ENCODE measurements around the gene PLA2G2D. TPM values are rescaled to one million over a fixed set of nuclear protein-coding genes. Genes with fewer than 3 reads are reported as not detected.
A peak's percentile ranks its signal among the peaks of the same experiment; 100 is the strongest.

The PLA2G2D gene
- total and polyA plus RNA-seq, 2 of the 8 experiments (the other 6 are each of a cell fraction or from before 2014, with no cell fraction given), result not detected

DNA sequence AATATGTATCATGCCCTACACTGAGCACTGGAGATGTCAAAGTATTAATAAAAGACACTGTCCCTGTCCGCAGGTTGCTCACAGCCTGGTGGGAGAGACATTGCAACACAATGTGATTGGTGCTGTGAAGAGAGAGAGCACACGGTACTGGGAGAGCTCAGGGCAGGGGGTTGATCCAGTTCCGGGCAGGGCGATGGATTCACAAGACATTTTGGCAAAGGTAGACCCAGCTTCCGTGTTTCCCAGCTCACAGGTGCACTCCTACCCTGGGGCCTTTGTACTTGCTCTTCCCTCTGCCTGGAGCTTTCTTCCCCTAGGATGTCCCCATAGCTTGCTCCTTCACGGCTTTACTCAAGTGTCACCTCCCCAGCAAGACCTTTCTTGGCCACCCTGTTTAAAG lies 47.9 kb downstream of the PLA2G2D start:
- ChIA-PET POLR2A (ENCODE audit: partially characterized antibody) (no interaction called here), CTCF (ENCODE audit: partially characterized antibody) (interaction anchor here (0.9 to 1.8 kb wide), 2 partner anchors 97 to 153 kb away, joined by 3 to 7 read pairs; no protein-coding TSS in a partner anchor)
- H4K91ac ChIP-seq (replicated peaks; ENCODE audit: insufficient read length, low read length), result no peak overlapping the region
- H4K8ac ChIP-seq (ENCODE audit: extremely low read depth, insufficient read depth, low read length), result no peak overlapping the region
- H3K56ac ChIP-seq (replicated peaks; ENCODE audit: insufficient read length, low read depth, low read length), result no peak overlapping the region
- DNase-seq (ENCODE audit: low read depth in 1 of 2, low spot score in 2 of 2) (peak in 1 of 2 experiments; percentile 22), FAIRE-seq (no peak)
- no peak overlapping the region for H3K14ac ChIP-seq (ENCODE audit: insufficient read length)
- H2BK5ac ChIP-seq (ENCODE audit: low read depth, low read length), result no peak overlapping the region
- H4K20me1 ChIP-seq (replicated peaks in 1 of 2; ENCODE audit: control insufficient read depth in 1 of 2, insufficient read depth in 2 of 2, low read length in 2 of 2), result no peaks in the 10 kb centered on the region
- H3K23ac ChIP-seq (ENCODE audit: insufficient read length), result no peak overlapping the region
- no peak overlapping the region for H3K18ac ChIP-seq (ENCODE audit: extremely low read depth, low read length)
- no peak overlapping the region for H3K27ac ChIP-seq (ENCODE audit: low read depth, low read length)
- no peak overlapping the region for H4K5ac ChIP-seq (ENCODE audit: insufficient read length, low read depth, low read length)
- H2AK5ac ChIP-seq (ENCODE audit: low read depth, low read length), result no peak overlapping the region
- H3K4ac ChIP-seq (replicated peaks; ENCODE audit: insufficient read length, low read depth, low read length), result no peak overlapping the region
- no peak overlapping the region for H3K4me3 ChIP-seq (ENCODE audit: extremely low read depth in 1 of 4, insufficient read depth in 2 of 4, low read depth in 3 of 4, low read length in 4 of 4)
- H3K9ac ChIP-seq (replicated peaks in 1 of 4; ENCODE audit: extremely low read depth in 1 of 4, low read depth in 3 of 4, low read length in 3 of 4), result no peak overlapping the region
- H2BK20ac ChIP-seq (ENCODE audit: low read length), result no peak overlapping the region
- no peak overlapping the region for H2BK15ac ChIP-seq (ENCODE audit: low read length)
- no peaks in the 10 kb centered on the region; a peak in 1 of 7 replicates for H3K4me1 ChIP-seq (replicated peaks in 1 of 4; ENCODE audit: control insufficient read depth in 3 of 4, insufficient read depth in 4 of 4, low read length in 3 of 4)
- no peaks in the 10 kb centered on the region for H3K79me2 ChIP-seq (ENCODE audit: control insufficient read depth in 1 of 2, insufficient read depth in 2 of 2, low read length in 2 of 2)
- H2AFZ ChIP-seq (ENCODE audit: low read length), result no peak overlapping the region
- 91% methylated on average over 6 of the region's 6 CpGs; no CpG with 5 or more reads in 1 of the 2 experiments for WGBS, 2 experiments (ENCODE audit: extremely low coverage in 1 of 2, insufficient coverage in 1 of 2, insufficient read length in 1 of 2, insufficient replicate concordance in 2 of 2, low coverage in 1 of 2, low lambda C conversion rate in 2 of 2, missing lambda C conversion rate in 1 of 2)
- H2BK120ac ChIP-seq (replicated peaks; ENCODE audit: low read depth, low read length), result no peak overlapping the region
- no peaks in the 10 kb centered on the region for H3K27me3 ChIP-seq (replicated peaks in 1 of 4; ENCODE audit: control insufficient read depth in 3 of 4, extremely low read depth in 1 of 4, insufficient read depth in 3 of 4, low read length in 3 of 4)
- no peak overlapping the region for H3K4me2 ChIP-seq (ENCODE audit: insufficient read depth in 1 of 2, low read depth in 2 of 2, low read length in 2 of 2)
- H2BK12ac ChIP-seq (ENCODE audit: low read depth, low read length), result no peak overlapping the region
- H3K9me3 ChIP-seq (ENCODE audit: insufficient read depth in 2 of 2, low read depth in 1 of 2, low read length in 1 of 2), result no peaks in the 10 kb centered on the region
- H3K79me1 ChIP-seq (ENCODE audit: low read depth, low read length), result no peaks in the 10 kb centered on the region
- no peaks in the 10 kb centered on the region for H3K36me3 ChIP-seq (ENCODE audit: control insufficient read depth in 2 of 4, insufficient read depth in 4 of 4, low read length in 3 of 4)
- no peaks in the 10 kb centered on the region for H3K23me2 ChIP-seq (ENCODE audit: low read depth, low read length)
- TF ChIP-seq, protein P1, sequence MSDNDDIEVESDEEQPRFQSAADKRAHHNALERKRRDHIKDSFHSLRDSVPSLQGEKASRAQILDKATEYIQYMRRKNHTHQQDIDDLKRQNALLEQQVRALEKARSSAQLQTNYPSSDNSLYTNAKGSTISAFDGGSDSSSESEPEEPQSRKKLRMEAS (IDR thresholded peaks at IDR 0.05), result no peak
- no peak for TF ChIP-seq HDAC2 (IDR thresholded peaks at IDR 0.05; ENCODE audit: borderline replicate concordance in 1 of 2, low read depth in 2 of 2, low read length in 2 of 2)
- no peak for TF ChIP-seq RNF2 (IDR thresholded peaks at IDR 0.05; ENCODE audit: borderline replicate concordance, low read depth, low read length, missing control alignments, poor library complexity, severe bottlenecking)
- no peak for TF ChIP-seq CREB1 (IDR thresholded peaks at IDR 0.05)
- no peak for TF ChIP-seq SP2 (IDR thresholded peaks at IDR 0.05; ENCODE audit: low read length)
- TF ChIP-seq JUND (IDR thresholded peaks at IDR 0.05; ENCODE audit: low read length), result no peak
- no peak for TF ChIP-seq EZH2 (IDR thresholded peaks at IDR 0.05; ENCODE audit: low read depth, low read length, severe bottlenecking)
- TF ChIP-seq, protein P2, sequence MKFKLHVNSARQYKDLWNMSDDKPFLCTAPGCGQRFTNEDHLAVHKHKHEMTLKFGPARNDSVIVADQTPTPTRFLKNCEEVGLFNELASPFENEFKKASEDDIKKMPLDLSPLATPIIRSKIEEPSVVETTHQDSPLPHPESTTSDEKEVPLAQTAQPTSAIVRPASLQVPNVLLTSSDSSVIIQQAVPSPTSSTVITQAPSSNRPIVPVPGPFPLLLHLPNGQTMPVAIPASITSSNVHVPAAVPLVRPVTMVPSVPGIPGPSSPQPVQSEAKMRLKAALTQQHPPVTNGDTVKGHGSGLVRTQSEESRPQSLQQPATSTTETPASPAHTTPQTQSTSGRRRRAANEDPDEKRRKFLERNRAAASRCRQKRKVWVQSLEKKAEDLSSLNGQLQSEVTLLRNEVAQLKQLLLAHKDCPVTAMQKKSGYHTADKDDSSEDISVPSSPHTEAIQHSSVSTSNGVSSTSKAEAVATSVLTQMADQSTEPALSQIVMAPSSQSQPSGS (IDR thresholded peaks at IDR 0.05; ENCODE audit: low read length), result no peak
- no peak for TF ChIP-seq GABPA (IDR thresholded peaks at IDR 0.05; ENCODE audit: borderline replicate concordance, insufficient read depth, low read length)
- TF ChIP-seq BRCA1 (IDR thresholded peaks at IDR 0.05; ENCODE audit: low read depth, low read length), result no peak
- TF ChIP-seq SP4 (IDR thresholded peaks at IDR 0.05; ENCODE audit: low read length), result no peak
- TF ChIP-seq CTBP2 (IDR thresholded peaks at IDR 0.05; ENCODE audit: borderline replicate concordance, insufficient read depth, insufficient read length, low read length), result no peak
